Measurements from ENCODE around the gene BATF3.

DNA sequence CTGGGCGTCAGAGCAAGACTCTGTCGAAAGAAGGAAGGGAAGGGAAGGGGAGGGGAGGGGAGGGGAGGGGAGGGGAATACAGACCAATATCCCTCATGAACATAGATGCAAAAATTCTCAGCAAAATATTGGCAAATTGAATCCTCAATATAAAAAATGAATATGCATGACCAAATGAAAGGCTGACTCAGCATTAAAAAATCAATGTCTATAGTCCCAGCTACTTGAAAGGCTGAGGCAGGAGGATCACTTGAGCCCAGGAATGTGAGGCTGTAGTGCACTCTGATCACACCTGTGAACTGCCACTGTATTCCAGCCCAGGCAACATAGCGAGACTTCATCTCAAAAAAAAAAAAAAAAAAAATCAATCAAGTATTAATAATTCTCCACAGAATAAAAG is 24.0 kb downstream of the BATF3 start:
- TF ChIP-seq GATA3 (IDR thresholded peaks at IDR 0.05; ENCODE audit: low read depth, low read length) = no peak
- no peak for TF ChIP-seq GATA2 (IDR thresholded peaks at IDR 0.05; ENCODE audit: low read depth, low read length)

Measured in SH-SY5Y (cell line).